GM10266 (cell line): ENCODE results near the gene POLR1A.

ENCODE experiments used
- DNase-seq: peaks from one replicate; pipeline ENCODE4 v3.0.0; 2012; ENCODE audit errors: extremely low spot score
- TF ChIP-seq, protein P1 (sequence below): IDR thresholded peaks from 2 replicates; pipeline ENCODE4 v1.5.1; 2012; ENCODE audit warnings: mild to moderate bottlenecking, low read depth; ENCODE audit not compliant: control insufficient read depth, insufficient read depth; ENCODE audit errors: missing control alignments

POLR1A gene

GRCh38 chr2:86075886-86076285 is 29.8 kb downstream of the POLR1A start:
- TF ChIP-seq, protein P1, sequence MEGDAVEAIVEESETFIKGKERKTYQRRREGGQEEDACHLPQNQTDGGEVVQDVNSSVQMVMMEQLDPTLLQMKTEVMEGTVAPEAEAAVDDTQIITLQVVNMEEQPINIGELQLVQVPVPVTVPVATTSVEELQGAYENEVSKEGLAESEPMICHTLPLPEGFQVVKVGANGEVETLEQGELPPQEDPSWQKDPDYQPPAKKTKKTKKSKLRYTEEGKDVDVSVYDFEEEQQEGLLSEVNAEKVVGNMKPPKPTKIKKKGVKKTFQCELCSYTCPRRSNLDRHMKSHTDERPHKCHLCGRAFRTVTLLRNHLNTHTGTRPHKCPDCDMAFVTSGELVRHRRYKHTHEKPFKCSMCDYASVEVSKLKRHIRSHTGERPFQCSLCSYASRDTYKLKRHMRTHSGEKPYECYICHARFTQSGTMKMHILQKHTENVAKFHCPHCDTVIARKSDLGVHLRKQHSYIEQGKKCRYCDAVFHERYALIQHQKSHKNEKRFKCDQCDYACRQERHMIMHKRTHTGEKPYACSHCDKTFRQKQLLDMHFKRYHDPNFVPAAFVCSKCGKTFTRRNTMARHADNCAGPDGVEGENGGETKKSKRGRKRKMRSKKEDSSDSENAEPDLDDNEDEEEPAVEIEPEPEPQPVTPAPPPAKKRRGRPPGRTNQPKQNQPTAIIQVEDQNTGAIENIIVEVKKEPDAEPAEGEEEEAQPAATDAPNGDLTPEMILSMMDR = no peak
- DNase-seq = no peak

DNA sequence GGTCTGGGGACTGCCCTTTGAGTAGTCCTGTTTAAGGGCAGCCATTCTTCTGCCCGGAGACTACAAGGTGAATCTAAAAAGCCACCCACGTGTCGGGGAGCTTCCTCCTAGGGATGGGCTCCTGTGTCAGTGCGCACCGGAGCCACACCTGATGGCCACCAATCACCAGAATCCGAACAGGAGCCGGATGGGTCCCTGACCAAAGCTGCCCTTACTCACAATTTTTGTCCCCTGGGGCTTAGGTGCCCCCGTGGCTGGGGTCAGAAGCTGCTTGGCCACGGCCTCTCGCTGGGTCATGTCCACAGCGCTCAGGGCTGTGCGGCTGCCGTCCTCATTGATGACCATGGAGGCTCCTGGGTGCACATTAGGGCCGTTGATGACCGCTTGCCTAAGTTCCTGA is 30.9 kb downstream of the POLR1A start:
- TF ChIP-seq, protein P1 = no peak
- DNase-seq = no peak

- TF ChIP-seq, protein P1 = no peak
- no peak for DNase-seq
Observed at GRCh38 chr2:86074256-86074655, 31.4 kb downstream of the POLR1A start.

- no peak for DNase-seq
- TF ChIP-seq, protein P1 = no peak
Observed at GRCh38 chr2:86073225-86073624, 32.5 kb downstream of the POLR1A start.

DNA sequence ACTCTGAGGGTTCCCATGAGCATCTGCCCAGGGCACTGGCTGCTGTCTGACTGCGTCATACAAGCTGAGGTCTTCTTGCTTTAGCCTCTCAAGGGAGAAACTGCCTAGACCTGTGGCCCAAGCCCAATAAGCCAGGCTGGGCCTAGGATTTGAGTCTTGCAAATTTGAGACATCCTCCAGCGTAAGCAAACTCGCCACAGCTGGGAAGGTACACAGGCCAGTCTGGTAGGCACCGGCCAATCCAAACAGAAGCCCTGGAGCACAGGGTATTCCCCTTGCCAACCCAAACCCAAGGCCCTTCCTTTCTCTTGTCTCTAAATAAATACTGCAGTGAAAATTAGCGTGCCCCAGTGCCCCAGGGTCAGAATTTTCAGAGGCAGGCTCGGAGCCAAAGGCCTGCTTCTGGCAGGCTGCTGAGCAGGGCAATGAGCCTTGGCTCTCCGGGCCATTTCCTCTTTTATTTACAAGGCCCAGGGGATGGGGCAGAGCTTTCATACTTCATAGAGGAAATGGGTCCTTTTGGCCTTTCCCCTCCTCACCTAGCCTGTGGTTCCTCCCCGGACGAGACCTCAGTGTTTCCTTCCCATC is 33.3 kb downstream of the POLR1A start:
- peak; percentile 26 for DNase-seq
- TF ChIP-seq, protein P1 = no peak

GRCh38 chr2:86070868-86071267 is 34.8 kb downstream of the POLR1A start:
- DNase-seq = no peak
- TF ChIP-seq, protein P1 = no peak

DNA sequence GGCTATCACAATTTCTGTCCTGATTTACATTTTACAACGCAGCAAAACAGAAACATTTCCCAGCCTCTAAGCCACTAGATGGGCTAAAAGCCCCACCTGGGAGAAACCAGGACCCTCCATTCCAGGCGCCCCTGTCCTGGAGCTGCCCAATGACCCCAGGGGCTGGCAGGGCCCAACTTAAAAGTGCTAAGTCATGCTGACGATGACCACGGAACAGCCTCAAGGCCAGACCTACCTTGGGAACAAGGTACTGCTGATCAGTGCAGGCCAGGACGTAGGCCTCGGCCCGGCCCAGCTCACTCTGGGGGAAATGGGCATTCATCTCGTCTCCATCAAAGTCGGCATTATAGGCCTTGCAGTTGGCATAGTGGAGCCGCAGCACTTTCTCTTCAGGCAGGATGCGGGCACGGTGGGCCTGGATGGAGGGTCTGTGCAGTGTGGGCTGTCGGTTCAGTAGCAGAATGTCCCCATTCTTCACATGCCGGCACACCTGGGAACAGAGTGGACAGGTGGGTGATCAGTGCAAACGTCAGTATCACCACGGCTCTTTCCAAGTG is 35.8 kb downstream of the POLR1A start:
- TF ChIP-seq, protein P1 = no peak
- DNase-seq = no peak
